Stimulated activated naive CD8-positive, alpha-beta T cell treated with anti-CD3 and anti-CD28 coated beads, Interleukin-15, Interleukin-2, amounts not matched to agents 100 U/mL and 50 U/mL, for 24 hours (primary cell): ENCODE measurements around the gene DOCK8.

ENCODE experiments used
- ATAC-seq: fragments of 150-1000 bp; cut with Tn5 transposase; one replicate; pipeline ENCODE4 v1.10.0; 2021
- DNase-seq: peaks from one replicate; pipeline ENCODE4 v3.0.0; 2021

Gene DOCK8

GRCh38 chr9:311841-312240, 97.2 kb downstream of the DOCK8 start:
- ATAC-seq (no peak), DNase-seq (no peak)

- DNase-seq (no peak), ATAC-seq (no peak)
Measured at GRCh38 chr9:312596-313320, 98.1 kb downstream of the DOCK8 start.

GRCh38 chr9:316382-316965, 101.8 kb downstream of the DOCK8 start:
- DNase-seq, result no peak
- no peak for ATAC-seq

- ATAC-seq (no peak), DNase-seq (no peak)
Measured at GRCh38 chr9:318646-319045, 104.0 kb downstream of the DOCK8 start.

- ATAC-seq (no peak), DNase-seq (no peak)
Measured at GRCh38 chr9:324971-325370, 110.3 kb downstream of the DOCK8 start.

GRCh38 chr9:326667-327066, 112.0 kb downstream of the DOCK8 start:
- DNase-seq (no peak), ATAC-seq (no peak)

- DNase-seq (no peak), ATAC-seq (no peak)
Measured at GRCh38 chr9:328453-328852, 113.8 kb downstream of the DOCK8 start.

- DNase-seq, result no peak
- ATAC-seq, result no peak
Measured at GRCh38 chr9:331197-331596, 116.5 kb downstream of the DOCK8 start.

GRCh38 chr9:335373-335772, 120.7 kb downstream of the DOCK8 start:
- ATAC-seq, result no peak
- no peak for DNase-seq

GRCh38 chr9:336039-336438, 121.4 kb downstream of the DOCK8 start:
- ATAC-seq, result no peak
- no peak for DNase-seq

GRCh38 chr9:338602-339001, 123.9 kb downstream of the DOCK8 start:
- DNase-seq, result no peak
- no peak for ATAC-seq

GRCh38 chr9:341634-342421, 127.2 kb downstream of the DOCK8 start:
- DNase-seq (no peak), ATAC-seq (no peak)

- DNase-seq, result no peak
- ATAC-seq, result no peak
Measured at GRCh38 chr9:343773-344172, 129.1 kb downstream of the DOCK8 start.

- DNase-seq (no peak), ATAC-seq (no peak)
Measured at GRCh38 chr9:346111-346571, 131.5 kb downstream of the DOCK8 start.

- ATAC-seq, result no peak
- DNase-seq, result no peak
Measured at GRCh38 chr9:347667-348292, 133.1 kb downstream of the DOCK8 start.

GRCh38 chr9:350384-350783, 135.7 kb downstream of the DOCK8 start:
- DNase-seq (no peak), ATAC-seq (no peak)

- DNase-seq (no peak), ATAC-seq (no peak)
Measured at GRCh38 chr9:351916-352315, 137.3 kb downstream of the DOCK8 start.

GRCh38 chr9:353077-353476, 138.4 kb downstream of the DOCK8 start:
- DNase-seq, result no peak
- no peak for ATAC-seq

- ATAC-seq (peak; percentile 28), DNase-seq (no peak)
Measured at GRCh38 chr9:354453-354852, 139.8 kb downstream of the DOCK8 start.

GRCh38 chr9:357560-357959, 142.9 kb downstream of the DOCK8 start:
- no peak for ATAC-seq

GRCh38 chr9:362561-363273, 148.1 kb downstream of the DOCK8 start:
- ATAC-seq, result no peak
- no peak for DNase-seq

More at GRCh38 chr9:357560-357959, 142.9 kb downstream of the DOCK8 start:
- DNase-seq, result no peak

GRCh38 chr9:363274-363612, 148.6 kb downstream of the DOCK8 start:
- no peak for ATAC-seq
- DNase-seq, result no peak
